ENCODE measurements around the gene LRRC49. TPM values are rescaled to one million over a fixed set of nuclear protein-coding genes. Genes with fewer than 3 reads are reported as not detected.

Gene LRRC49
- total RNA-seq, 1 experiment from 2014 or later: 7.4 TPM

DNA sequence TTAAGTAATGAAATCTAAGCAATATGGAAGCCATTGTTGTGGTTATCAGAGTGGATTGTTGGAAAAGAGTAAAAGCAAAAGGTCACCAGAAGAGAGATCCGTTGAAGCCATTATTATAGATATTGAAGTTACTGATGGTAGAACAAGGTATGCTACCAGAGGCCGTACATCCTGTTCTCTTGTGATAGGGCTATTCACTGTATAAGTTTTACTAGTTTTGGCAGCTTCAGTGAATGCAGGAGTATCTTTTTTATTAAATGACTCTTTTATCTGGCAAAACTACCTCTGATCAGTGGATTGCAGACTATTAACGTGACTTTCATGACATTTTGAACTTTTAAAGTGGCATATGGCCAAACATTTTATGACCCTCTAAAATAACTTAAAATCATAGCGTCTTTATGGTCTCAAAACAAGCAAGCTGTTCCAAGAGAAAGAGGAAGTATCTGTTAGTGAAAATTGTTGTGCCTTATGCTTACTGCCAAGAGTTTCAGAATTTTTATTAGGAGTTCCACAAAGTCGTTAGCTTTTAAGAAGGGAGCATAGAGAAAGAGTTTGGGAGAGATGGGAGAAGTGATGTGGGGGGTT is 102.9 kb downstream of the LRRC49 start:
- Histone ChIP-seq H3K9ac (ENCODE audit: low read length) (no peak overlapping the region), H3K9me2 (ENCODE audit: insufficient read depth) (no peaks in the 10 kb centered on the region), H3K4me2 (ENCODE audit: low read length) (no peak overlapping the region), H3K36me3 (ENCODE audit: control insufficient read depth in 1 of 2, insufficient read depth in 2 of 2, low read length in 2 of 2) (no peaks in the 10 kb centered on the region), H3K4me1 (ENCODE audit: control insufficient read depth in 1 of 2, insufficient read depth in 2 of 2, low read length in 2 of 2) (no peaks in the 10 kb centered on the region), H3K27ac (ENCODE audit: low read depth, low read length) (no peak overlapping the region), H3K79me2 (ENCODE audit: insufficient read depth, low read length) (no peaks in the 10 kb centered on the region), H3K4me3 (replicated peaks in 1 of 2; ENCODE audit: low read depth in 1 of 2, low read length in 2 of 2) (no peak overlapping the region), H4K20me1 (ENCODE audit: insufficient read depth) (no peaks in the 10 kb centered on the region), H2AFZ (ENCODE audit: low read depth, low read length, poor library complexity, severe bottlenecking) (no peak overlapping the region), H3K27me3 (ENCODE audit: insufficient read depth, low read length) (no peaks in the 10 kb centered on the region), H3K9me3 (ENCODE audit: control insufficient read depth in 1 of 2, insufficient read depth in 1 of 2, low read depth in 1 of 2, low read length in 2 of 2) (no peaks in the 10 kb centered on the region; a peak in 1 of 4 replicates)
- TF ChIP-seq EZH2phosphoT487 (IDR thresholded peaks at IDR 0.05; ENCODE audit: borderline replicate concordance) (no peak), TCF7L2 (IDR thresholded peaks at IDR 0.05; ENCODE audit: borderline replicate concordance, extremely low read depth, insufficient read depth, insufficient read length) (no peak), YY1 (IDR thresholded peaks at IDR 0.05; ENCODE audit: extremely low read depth, insufficient replicate concordance, low read depth, low read length) (no peak), JUND (IDR thresholded peaks at IDR 0.05) (no peak), RAD21 (IDR thresholded peaks at IDR 0.05; ENCODE audit: low read depth) (no peak), CBX3 (IDR thresholded peaks at IDR 0.05; ENCODE audit: low read depth) (no peak), ZNF274 (IDR thresholded peaks at IDR 0.05; ENCODE audit: low read depth, low read length) (no peak), SIN3A (IDR thresholded peaks at IDR 0.05; ENCODE audit: low read depth) (no peak), POLR2A (IDR thresholded peaks at IDR 0.05; ENCODE audit: borderline replicate concordance, extremely low read depth, insufficient read depth, insufficient read length) (no peak), SP1 (IDR thresholded peaks at IDR 0.05; ENCODE audit: low read depth) (no peak), EZH2 (IDR thresholded peaks at IDR 0.05) (no peak), ZFX (IDR thresholded peaks at IDR 0.05) (no peak)
- TF ChIP-seq, protein P1, sequence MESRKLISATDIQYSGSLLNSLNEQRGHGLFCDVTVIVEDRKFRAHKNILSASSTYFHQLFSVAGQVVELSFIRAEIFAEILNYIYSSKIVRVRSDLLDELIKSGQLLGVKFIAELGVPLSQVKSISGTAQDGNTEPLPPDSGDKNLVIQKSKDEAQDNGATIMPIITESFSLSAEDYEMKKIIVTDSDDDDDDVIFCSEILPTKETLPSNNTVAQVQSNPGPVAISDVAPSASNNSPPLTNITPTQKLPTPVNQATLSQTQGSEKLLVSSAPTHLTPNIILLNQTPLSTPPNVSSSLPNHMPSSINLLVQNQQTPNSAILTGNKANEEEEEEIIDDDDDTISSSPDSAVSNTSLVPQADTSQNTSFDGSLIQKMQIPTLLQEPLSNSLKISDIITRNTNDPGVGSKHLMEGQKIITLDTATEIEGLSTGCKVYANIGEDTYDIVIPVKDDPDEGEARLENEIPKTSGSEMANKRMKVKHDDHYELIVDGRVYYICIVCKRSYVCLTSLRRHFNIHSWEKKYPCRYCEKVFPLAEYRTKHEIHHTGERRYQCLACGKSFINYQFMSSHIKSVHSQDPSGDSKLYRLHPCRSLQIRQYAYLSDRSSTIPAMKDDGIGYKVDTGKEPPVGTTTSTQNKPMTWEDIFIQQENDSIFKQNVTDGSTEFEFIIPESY (IDR thresholded peaks at IDR 0.05; ENCODE audit: extremely low read depth, insufficient replicate concordance, low read length): no peak
- TF ChIP-seq, protein P2, sequence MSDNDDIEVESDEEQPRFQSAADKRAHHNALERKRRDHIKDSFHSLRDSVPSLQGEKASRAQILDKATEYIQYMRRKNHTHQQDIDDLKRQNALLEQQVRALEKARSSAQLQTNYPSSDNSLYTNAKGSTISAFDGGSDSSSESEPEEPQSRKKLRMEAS (IDR thresholded peaks at IDR 0.05): no peak
- TF ChIP-seq, protein P3, sequence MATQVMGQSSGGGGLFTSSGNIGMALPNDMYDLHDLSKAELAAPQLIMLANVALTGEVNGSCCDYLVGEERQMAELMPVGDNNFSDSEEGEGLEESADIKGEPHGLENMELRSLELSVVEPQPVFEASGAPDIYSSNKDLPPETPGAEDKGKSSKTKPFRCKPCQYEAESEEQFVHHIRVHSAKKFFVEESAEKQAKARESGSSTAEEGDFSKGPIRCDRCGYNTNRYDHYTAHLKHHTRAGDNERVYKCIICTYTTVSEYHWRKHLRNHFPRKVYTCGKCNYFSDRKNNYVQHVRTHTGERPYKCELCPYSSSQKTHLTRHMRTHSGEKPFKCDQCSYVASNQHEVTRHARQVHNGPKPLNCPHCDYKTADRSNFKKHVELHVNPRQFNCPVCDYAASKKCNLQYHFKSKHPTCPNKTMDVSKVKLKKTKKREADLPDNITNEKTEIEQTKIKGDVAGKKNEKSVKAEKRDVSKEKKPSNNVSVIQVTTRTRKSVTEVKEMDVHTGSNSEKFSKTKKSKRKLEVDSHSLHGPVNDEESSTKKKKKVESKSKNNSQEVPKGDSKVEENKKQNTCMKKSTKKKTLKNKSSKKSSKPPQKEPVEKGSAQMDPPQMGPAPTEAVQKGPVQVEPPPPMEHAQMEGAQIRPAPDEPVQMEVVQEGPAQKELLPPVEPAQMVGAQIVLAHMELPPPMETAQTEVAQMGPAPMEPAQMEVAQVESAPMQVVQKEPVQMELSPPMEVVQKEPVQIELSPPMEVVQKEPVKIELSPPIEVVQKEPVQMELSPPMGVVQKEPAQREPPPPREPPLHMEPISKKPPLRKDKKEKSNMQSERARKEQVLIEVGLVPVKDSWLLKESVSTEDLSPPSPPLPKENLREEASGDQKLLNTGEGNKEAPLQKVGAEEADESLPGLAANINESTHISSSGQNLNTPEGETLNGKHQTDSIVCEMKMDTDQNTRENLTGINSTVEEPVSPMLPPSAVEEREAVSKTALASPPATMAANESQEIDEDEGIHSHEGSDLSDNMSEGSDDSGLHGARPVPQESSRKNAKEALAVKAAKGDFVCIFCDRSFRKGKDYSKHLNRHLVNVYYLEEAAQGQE (IDR thresholded peaks at IDR 0.05; ENCODE audit: low read depth): no peak
- TF ChIP-seq, protein P4, sequence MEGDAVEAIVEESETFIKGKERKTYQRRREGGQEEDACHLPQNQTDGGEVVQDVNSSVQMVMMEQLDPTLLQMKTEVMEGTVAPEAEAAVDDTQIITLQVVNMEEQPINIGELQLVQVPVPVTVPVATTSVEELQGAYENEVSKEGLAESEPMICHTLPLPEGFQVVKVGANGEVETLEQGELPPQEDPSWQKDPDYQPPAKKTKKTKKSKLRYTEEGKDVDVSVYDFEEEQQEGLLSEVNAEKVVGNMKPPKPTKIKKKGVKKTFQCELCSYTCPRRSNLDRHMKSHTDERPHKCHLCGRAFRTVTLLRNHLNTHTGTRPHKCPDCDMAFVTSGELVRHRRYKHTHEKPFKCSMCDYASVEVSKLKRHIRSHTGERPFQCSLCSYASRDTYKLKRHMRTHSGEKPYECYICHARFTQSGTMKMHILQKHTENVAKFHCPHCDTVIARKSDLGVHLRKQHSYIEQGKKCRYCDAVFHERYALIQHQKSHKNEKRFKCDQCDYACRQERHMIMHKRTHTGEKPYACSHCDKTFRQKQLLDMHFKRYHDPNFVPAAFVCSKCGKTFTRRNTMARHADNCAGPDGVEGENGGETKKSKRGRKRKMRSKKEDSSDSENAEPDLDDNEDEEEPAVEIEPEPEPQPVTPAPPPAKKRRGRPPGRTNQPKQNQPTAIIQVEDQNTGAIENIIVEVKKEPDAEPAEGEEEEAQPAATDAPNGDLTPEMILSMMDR (IDR thresholded peaks at IDR 0.05 in 2 of 3, conservative IDR thresholded peaks at IDR 0.05 in 1 of 3; ENCODE audit: borderline replicate concordance in 1 of 3, insufficient read depth in 1 of 3, low read depth in 2 of 3, low read length in 2 of 3): no peak
- intact Hi-C loops (cut with micrococcal nuclease): no loop called here
- no peak for ATAC-seq
- no peak for DNase-seq (ENCODE audit: low read depth, low spot score)
- ChIA-PET CTCF (no interaction called here), POLR2A (no interaction called here), RAD21 (ENCODE audit: low non-redundant PET in 1 of 2, low total read pairs in 2 of 2, uncharacterized antibody in 2 of 2, unreplicated experiment in 2 of 2) (no interaction called here)
- no TSS peak for BruUV-seq (replicated peaks)
